HepG2 (cell line): ENCODE results near the gene SMAD1. TPM values are rescaled to one million over a fixed set of nuclear protein-coding genes. Genes with fewer than 3 reads are reported as not detected.

ENCODE experiments used
- ATAC-seq: fragments of 200-7000 bp; cut with Tn5 transposase; 3 replicates; pipeline ENCODE4 v1.9.1; 2020; ENCODE audit warnings: mild to moderate bottlenecking, moderate library complexity
- BruUV-seq: library from RNA; stranded (reverse); fragments of 400-500 nt; replicated peaks from 2 replicates; lab custom pipeline; 2021; lab: Mats Ljungman, UMichigan
- CTCF ChIA-PET: fragments of 300-600 bp; formaldehyde crosslinking; extraction: SDS; loops from one replicate; lab custom pipeline; 2021; ENCODE audit warnings: low total read pairs, inconsistent platforms, low intra/inter-chr PET ratio; lab: Yijun Ruan, JAX
- POLR2A ChIA-PET: fragments of 350-600 bp; sonication (Branson Sonifier 250); formaldehyde crosslinking; loops from one replicate; lab custom pipeline; 2020; ENCODE audit warnings: antibody characterized with exemption, inconsistent platforms; lab: Yijun Ruan, JAX
- DNase-seq: peaks from one replicate; pipeline ENCODE4 v3.0.0-alpha.2; 2015; ENCODE audit warnings: low spot score
- FAIRE-seq: peaks from 3 replicates; lab custom pipeline; 2011; peaks lifted over from hg19 to GRCh38; lab: Jason Lieb, UNC
- H2AFZ ChIP-seq: one replicate; pipeline ENCODE4 v1.6.1; 2011; ENCODE audit warnings: low read length, inconsistent platforms
- H3K27ac ChIP-seq: fragments of 300-600 bp; 3 replicates; pipeline ENCODE4 v1.8.0; 2011; ENCODE audit warnings: mixed run types, mild to moderate bottlenecking, mixed read lengths, low read length, inconsistent platforms; ENCODE audit not compliant: insufficient read depth; ENCODE audit errors: extremely low read length
- H3K27me3 ChIP-seq, 2 experiments: fragments of 200-600 bp in 1 of 2; 2 replicates in 1 of 2; 3 replicates in 1 of 2; pipeline versions ENCODE4 v1.6.0 to v1.8.0; 2011; ENCODE audit warnings: low read length in 2 of 2, mild to moderate bottlenecking in 2 of 2, moderate library complexity in 2 of 2, inconsistent platforms in 1 of 2; ENCODE audit not compliant: insufficient read depth in 2 of 2, control insufficient read depth in 1 of 2
- H3K36me3 ChIP-seq, 2 experiments: fragments of 200-600 bp in 1 of 2; replicated peaks in 1 of 2; 2 replicates in 1 of 2; 3 replicates in 1 of 2; pipeline versions ENCODE4 v1.5.1 to v1.8.0; 2011; ENCODE audit warnings: low read length in 2 of 2, inconsistent platforms in 1 of 2; ENCODE audit not compliant: insufficient read depth in 2 of 2, control insufficient read depth in 1 of 2
- H3K4me1 ChIP-seq: 2 replicates; pipeline ENCODE4 v1.5.1; 2012; ENCODE audit warnings: low read length, inconsistent platforms; ENCODE audit not compliant: insufficient read depth
- H3K4me2 ChIP-seq: 2 replicates; pipeline ENCODE4 v1.6.0; 2011; ENCODE audit warnings: low read depth, low read length, inconsistent platforms
- H3K4me3 ChIP-seq, 3 experiments: fragments of 200-600 bp in 1 of 3; sonication (generic), shearing (Covaris generic) in 1 of 3; replicated peaks in 1 of 3; 2 replicates each; pipeline ENCODE4 v1.5.1; 2011 to 2016; ENCODE audit warnings: low read length in 3 of 3, inconsistent platforms in 2 of 3, low read depth in 2 of 3, mild to moderate bottlenecking in 2 of 3, control low read depth in 1 of 3, mixed read lengths in 1 of 3; ENCODE audit not compliant: insufficient read depth in 1 of 3
- H3K79me2 ChIP-seq: one replicate; pipeline ENCODE4 v1.6.1; 2011; ENCODE audit warnings: low read length, inconsistent platforms; ENCODE audit not compliant: insufficient read depth
- H3K9ac ChIP-seq: 2 replicates; pipeline ENCODE4 v1.6.0; 2011; ENCODE audit warnings: mild to moderate bottlenecking, low read depth, low read length, inconsistent platforms; ENCODE audit not compliant: insufficient read depth
- H3K9me3 ChIP-seq: 2 replicates; pipeline ENCODE4 v1.5.1; 2012; ENCODE audit warnings: mild to moderate bottlenecking, low read length
- H4K20me1 ChIP-seq: 2 replicates; pipeline ENCODE4 v1.6.0; 2011; ENCODE audit warnings: inconsistent platforms, mild to moderate bottlenecking, low read length, moderate library complexity; ENCODE audit not compliant: insufficient read depth
- ATF7 ChIP-seq, 2 experiments: fragments of 450-650 bp in 1 of 2; sonication (generic) in 1 of 2; formaldehyde crosslinking in 1 of 2; IDR thresholded peaks; 2 replicates each; pipeline versions ENCODE4 v1.4.0 to v1.6.1; 2016 to 2020; ENCODE audit warnings: antibody characterized with exemption in 1 of 2, mild to moderate bottlenecking in 1 of 2, missing genetic modification reagents in 1 of 2
- HES4 ChIP-seq: sonication (generic); formaldehyde crosslinking; IDR thresholded peaks from 2 replicates; pipeline ENCODE4 v1.9.0; 2021; ENCODE audit warnings: mild to moderate bottlenecking, missing genetic modification reagents, borderline replicate concordance
- HMG20A ChIP-seq: IDR thresholded peaks from 2 replicates; pipeline ENCODE4 v1.6.1; 2016; ENCODE audit warnings: borderline replicate concordance
- NR0B2 ChIP-seq: sonication (generic); formaldehyde crosslinking; IDR thresholded peaks from 2 replicates; pipeline ENCODE4 v1.4.0; 2020; ENCODE audit warnings: mild to moderate bottlenecking, missing genetic modification reagents
- PCBP1 ChIP-seq: fragments of 200-400 bp; formaldehyde crosslinking; IDR thresholded peaks from 2 replicates; pipeline ENCODE4 v1.6.1; 2017; ENCODE audit warnings: mild to moderate bottlenecking, low read depth, low read length, borderline replicate concordance
- POGZ ChIP-seq: sonication (generic); formaldehyde crosslinking; IDR thresholded peaks from 2 replicates; pipeline ENCODE4 v1.4.0; 2020; ENCODE audit warnings: mild to moderate bottlenecking, missing genetic modification reagents
- RELA ChIP-seq: sonication (generic); formaldehyde crosslinking; IDR thresholded peaks from 2 replicates; pipeline ENCODE4 v1.4.0; 2020; ENCODE audit warnings: missing genetic modification reagents
- TBL1XR1 ChIP-seq: fragments of 150-350 bp; IDR thresholded peaks from 2 replicates; pipeline ENCODE4 v1.6.1; 2014; ENCODE audit warnings: borderline replicate concordance, low read length; ENCODE audit not compliant: partially characterized antibody
- U2AF1 ChIP-seq: fragments of 200-400 bp; formaldehyde crosslinking; optimal IDR thresholded peaks from 2 replicates; pipeline ENCODE3; 2017; ENCODE audit warnings: mild to moderate bottlenecking, low read depth, low read length
- ZBTB21 ChIP-seq: sonication (generic); formaldehyde crosslinking; IDR thresholded peaks from 2 replicates; pipeline ENCODE4 v1.4.0; 2020; ENCODE audit warnings: missing genetic modification reagents
- ZNF10 ChIP-seq: sonication (generic); formaldehyde crosslinking; IDR thresholded peaks from 2 replicates; pipeline ENCODE4 v1.4.0; 2020; ENCODE audit warnings: mild to moderate bottlenecking, low read depth, missing genetic modification reagents, borderline replicate concordance
- ZNF264 ChIP-seq: sonication (generic); formaldehyde crosslinking; IDR thresholded peaks from 2 replicates; pipeline ENCODE4 v1.4.0; 2020; ENCODE audit warnings: missing genetic modification reagents
- ZNF296 ChIP-seq: sonication (generic); formaldehyde crosslinking; conservative IDR thresholded peaks from 2 replicates; pipeline ENCODE4 v1.5.0; 2020; ENCODE audit warnings: mild to moderate bottlenecking, missing genetic modification reagents
- ZNF44 ChIP-seq: sonication (generic); formaldehyde crosslinking; IDR thresholded peaks from 2 replicates; pipeline ENCODE4 v1.5.1; 2020; ENCODE audit warnings: mild to moderate bottlenecking, missing genetic modification reagents
- ZNF749 ChIP-seq: sonication (generic); formaldehyde crosslinking; IDR thresholded peaks from 2 replicates; pipeline ENCODE4 v1.8.0; 2022; ENCODE audit warnings: mild to moderate bottlenecking, missing genetic modification reagents, moderate library complexity, borderline replicate concordance
- WGBS: methylation state at CpG from one replicate; pipeline ENCODE4 v1.1.6; 2017; ENCODE audit warnings: low lambda C conversion rate; 5-methylcytosine and 5-hydroxymethylcytosine counted together
- in situ Hi-C: cut with HindIII; loops from 2 replicates; pipeline ENCODE4 v1.10.0; 2017; ENCODE audit warnings: low pct_unique_long_range_greater_than_20kb; ENCODE audit not compliant: extremely low pct_ligation_motif_present
- intact Hi-C: fragments of 100-400 bp; cut with micrococcal nuclease; formaldehyde crosslinking; loops from one replicate; pipeline ENCODE4 v1.10.0; 2022; ENCODE audit not compliant: unreplicated experiment
- polyA plus RNA-seq, 8 experiments: library from polyadenylated mRNA; depleted of rRNA in 3 of 8; stranded (reverse) in 7 of 8; unstranded in 1 of 8; fragments of >200 nt; fragmentation: Illumina TruSeq in 4 of 8; extraction: Trizol in 4 of 8; gene quantifications; 2 replicates each; pipeline versions ENCODE4 v1.2.1 to v1.2.3, GENCODE V29; 2011 to 2016; ENCODE audit warnings: low read depth in 4 of 8, missing spikeins in 1 of 8, mixed read lengths in 1 of 8; ENCODE audit not compliant: insufficient read depth in 1 of 8
- total RNA-seq, 5 experiments: library from RNA; depleted of rRNA; stranded (reverse); fragments of >200 nt; fragmentation: Illumina TruSeq; extraction: Trizol; gene quantifications; 2 replicates each; pipeline ENCODE4 v1.2.3, GENCODE V29; 2016; ENCODE audit warnings: low read depth in 1 of 5

The SMAD1 gene
- total and polyA plus RNA-seq, 2 of the 13 experiments (the other 11 are each of a cell fraction or from before 2014, with no cell fraction given): 12.7 to 16.6 TPM

GRCh38 chr4:145540235-145540634 is 58.6 kb downstream of the SMAD1 start:
- in situ Hi-C loops (no loop called here), intact Hi-C loops (no loop called here)
- no peak overlapping the region for H2AFZ ChIP-seq
- POLR2A ChIA-PET: no interaction called here
- H3K9ac ChIP-seq: no peak overlapping the region
- H3K4me3 ChIP-seq: no peak overlapping the region
- WGBS: 98% methylated on average over 3 of the region's 3 CpGs
- H3K36me3 ChIP-seq: peaks cover 1 to 9% of the 10 kb centered on the region in 2 experiments; a peak in 2 of 5 replicates
- CTCF ChIA-PET: no interaction called here
- no peaks in the 10 kb centered on the region for H4K20me1 ChIP-seq
- H3K27ac ChIP-seq: no peak overlapping the region
- no peak overlapping the region for H3K4me2 ChIP-seq
- TF ChIP-seq ZNF296 (CRISPR knock-in tag): no peak
- no peak for TF ChIP-seq RELA (CRISPR knock-in tag)
- TF ChIP-seq ATF7 (IDR thresholded peaks at IDR 0.05): peak; percentile 68
- no peak for TF ChIP-seq ATF7 (CRISPR knock-in tag; IDR thresholded peaks at IDR 0.05)
- ATAC-seq (no peak), DNase-seq (no peak), FAIRE-seq (no peak)
- H3K79me2 ChIP-seq: no peaks in the 10 kb centered on the region
- BruUV-seq: no TSS peak
- no peaks in the 10 kb centered on the region for H3K27me3 ChIP-seq
- H3K4me1 ChIP-seq: no peaks in the 10 kb centered on the region
- no peaks in the 10 kb centered on the region for H3K9me3 ChIP-seq

GRCh38 chr4:145541346-145541745 is 59.7 kb downstream of the SMAD1 start:
- ChIA-PET POLR2A (no interaction called here), CTCF (no interaction called here)
- H3K9me3 ChIP-seq: no peaks in the 10 kb centered on the region
- no peak overlapping the region for H3K4me3 ChIP-seq
- no peak overlapping the region for H3K9ac ChIP-seq
- intact Hi-C loops: no loop called here
- WGBS: 95% methylated on average over 4 of the region's 4 CpGs
- no TSS peak for BruUV-seq
- no peaks in the 10 kb centered on the region for H3K4me1 ChIP-seq
- no peak overlapping the region for H3K4me2 ChIP-seq
- TF ChIP-seq U2AF1 (no peak), HES4 (CRISPR knock-in tag) (no peak), POGZ (CRISPR knock-in tag) (no peak), NR0B2 (CRISPR knock-in tag) (no peak), ZNF264 (no peak), HMG20A (CRISPR knock-in tag) (no peak), TBL1XR1 (no peak), ZNF10 (CRISPR knock-in tag) (no peak), ZNF749 (CRISPR knock-in tag) (no peak), ZNF44 (CRISPR knock-in tag) (no peak), PCBP1 (no peak), ZBTB21 (no peak)
- peaks cover 1 to 12% of the 10 kb centered on the region in 2 experiments; a peak in 2 of 5 replicates for H3K36me3 ChIP-seq
- H3K27ac ChIP-seq: no peak overlapping the region
- H3K27me3 ChIP-seq: no peaks in the 10 kb centered on the region
- H3K79me2 ChIP-seq: no peaks in the 10 kb centered on the region
- FAIRE-seq: no peak
- no peak for ATAC-seq
- H2AFZ ChIP-seq: no peak overlapping the region
- no peaks in the 10 kb centered on the region for H4K20me1 ChIP-seq
- DNase-seq: no peak
- in situ Hi-C loops: no loop called here
